Measurements from ENCODE around the gene SSBP3. TPM values are rescaled to one million over a fixed set of nuclear protein-coding genes. Genes with fewer than 3 reads are reported as not detected.

The SSBP3 gene
- total RNA-seq, 4 donors from 2014 or later: 17.1 to 25.4 (median 21.5) TPM

DNA sequence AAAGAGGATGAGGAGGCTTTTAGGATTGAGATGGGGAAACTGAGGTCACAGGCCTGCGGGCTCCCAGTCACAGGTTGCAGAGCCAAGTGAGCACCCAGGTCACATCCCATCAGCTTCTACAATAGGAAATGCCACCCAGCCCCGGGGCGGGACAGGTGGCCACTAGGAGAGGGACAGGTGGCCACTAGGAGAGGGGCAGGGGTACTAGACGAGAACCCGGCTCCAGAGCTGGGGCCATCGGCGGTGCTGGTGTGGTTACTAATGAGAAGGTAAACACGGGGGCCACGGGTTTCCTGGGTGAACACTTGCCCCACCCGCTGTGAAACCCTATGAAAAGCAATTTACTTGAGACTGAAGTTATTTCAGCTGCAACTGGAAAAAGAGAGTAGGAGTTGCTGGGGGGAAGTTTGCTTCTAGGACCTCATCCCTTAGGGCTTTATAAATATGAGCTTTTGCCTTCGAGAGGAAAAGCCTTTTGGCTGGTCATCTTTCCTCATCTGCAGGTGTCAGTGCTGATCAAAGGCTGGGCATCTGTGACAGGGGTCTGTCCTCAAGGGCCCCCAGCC, 153.7 kb downstream of the SSBP3 start:
- Histone ChIP-seq H3K27me3 (no peaks in the 10 kb centered on the region), H3K27ac (no peak overlapping the region), H3K4me1 (peaks cover 0 to 20% (median 0%) of the 10 kb centered on the region in 3 donors), H3K36me3 (peaks cover 11 to 77% (median 16%) of the 10 kb centered on the region in 3 donors), H3K9me3 (no peaks in the 10 kb centered on the region), H3K4me3 (no peak overlapping the region)
- DNase-seq: no peak
- intact Hi-C loops (cut with DNase I): no loop called here
- TF ChIP-seq, protein P1, sequence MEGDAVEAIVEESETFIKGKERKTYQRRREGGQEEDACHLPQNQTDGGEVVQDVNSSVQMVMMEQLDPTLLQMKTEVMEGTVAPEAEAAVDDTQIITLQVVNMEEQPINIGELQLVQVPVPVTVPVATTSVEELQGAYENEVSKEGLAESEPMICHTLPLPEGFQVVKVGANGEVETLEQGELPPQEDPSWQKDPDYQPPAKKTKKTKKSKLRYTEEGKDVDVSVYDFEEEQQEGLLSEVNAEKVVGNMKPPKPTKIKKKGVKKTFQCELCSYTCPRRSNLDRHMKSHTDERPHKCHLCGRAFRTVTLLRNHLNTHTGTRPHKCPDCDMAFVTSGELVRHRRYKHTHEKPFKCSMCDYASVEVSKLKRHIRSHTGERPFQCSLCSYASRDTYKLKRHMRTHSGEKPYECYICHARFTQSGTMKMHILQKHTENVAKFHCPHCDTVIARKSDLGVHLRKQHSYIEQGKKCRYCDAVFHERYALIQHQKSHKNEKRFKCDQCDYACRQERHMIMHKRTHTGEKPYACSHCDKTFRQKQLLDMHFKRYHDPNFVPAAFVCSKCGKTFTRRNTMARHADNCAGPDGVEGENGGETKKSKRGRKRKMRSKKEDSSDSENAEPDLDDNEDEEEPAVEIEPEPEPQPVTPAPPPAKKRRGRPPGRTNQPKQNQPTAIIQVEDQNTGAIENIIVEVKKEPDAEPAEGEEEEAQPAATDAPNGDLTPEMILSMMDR (IDR thresholded peaks at IDR 0.05): no peak
- TF ChIP-seq POLR2A (IDR thresholded peaks at IDR 0.05): no peak
- 86 to 88% methylated on average over 11 of the region's 11 CpGs for WGBS, 2 donors

GRCh38 chr1:54250670-54251069, 155.5 kb downstream of the SSBP3 start:
- Histone ChIP-seq H3K27me3 (no peaks in the 10 kb centered on the region), H3K36me3 (peaks cover 16 to 78% (median 18%) of the 10 kb centered on the region in 3 donors), H3K27ac (peak overlapping the region in 2 of 4 donors; percentile 54 to 79), H3K9me3 (no peaks in the 10 kb centered on the region), H3K4me1 (peaks cover 0 to 20% (median 0%) of the 10 kb centered on the region in 3 donors), H3K4me3 (no peak overlapping the region)
- TF ChIP-seq POLR2A (IDR thresholded peaks at IDR 0.05): no peak
- TF ChIP-seq, protein P1 (IDR thresholded peaks at IDR 0.05): no peak
- intact Hi-C loops (cut with DNase I): no loop called here
- WGBS, 2 donors: 87 to 92% methylated on average over 3 to 7 of the region's 12 CpGs
- DNase-seq: no peak

GRCh38 chr1:54249819-54250435, 156.3 kb downstream of the SSBP3 start:
- Histone ChIP-seq H3K9me3 (no peaks in the 10 kb centered on the region), H3K36me3 (peaks cover 16 to 77% (median 18%) of the 10 kb centered on the region in 3 donors), H3K27me3 (no peaks in the 10 kb centered on the region), H3K4me1 (peaks cover 0 to 20% (median 0%) of the 10 kb centered on the region in 3 donors), H3K27ac (peak overlapping the region in 3 of 4 donors; percentile 54 to 79 (median 57)), H3K4me3 (no peak overlapping the region)
- intact Hi-C loops (cut with DNase I): no loop called here
- DNase-seq: no peak
- 55 to 75% methylated on average over 8 to 9 of the region's 9 CpGs for WGBS, 2 donors
- TF ChIP-seq, protein P1 (IDR thresholded peaks at IDR 0.05): no peak
- TF ChIP-seq POLR2A (IDR thresholded peaks at IDR 0.05): no peak

DNA sequence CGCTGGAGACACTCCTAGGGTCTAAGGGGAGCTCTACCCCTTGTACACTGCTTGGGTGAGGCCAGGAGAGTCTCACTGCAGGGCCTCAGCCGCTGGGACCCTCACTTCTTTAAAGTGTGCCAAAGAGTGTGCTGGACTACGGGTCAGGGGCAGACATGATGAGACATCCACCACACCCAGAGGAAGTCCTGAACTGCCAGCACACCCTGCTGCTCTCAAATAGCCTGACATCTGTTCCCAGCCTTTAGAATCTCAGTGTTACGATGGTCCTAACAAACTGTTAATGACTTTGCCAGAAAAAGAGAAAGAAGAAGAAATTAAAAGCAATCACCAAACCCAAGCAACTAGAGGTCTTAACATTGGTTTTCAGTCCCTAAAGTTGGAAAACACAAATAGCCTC, 157.2 kb downstream of the SSBP3 start:
- no peak for DNase-seq
- TF ChIP-seq, protein P1 (IDR thresholded peaks at IDR 0.05): no peak
- no peak for TF ChIP-seq POLR2A (IDR thresholded peaks at IDR 0.05)
- peak overlapping the region in 1 of 4 donors; percentile 21 for H3K27ac ChIP-seq
- H3K4me1 ChIP-seq: peaks cover 0 to 11% (median 0%) of the 10 kb centered on the region in 3 donors
- intact Hi-C loops (cut with DNase I): no loop called here
- H3K4me3 ChIP-seq: no peak overlapping the region
- no peaks in the 10 kb centered on the region for H3K27me3 ChIP-seq
- peaks cover 16 to 86% (median 18%) of the 10 kb centered on the region in 3 donors for H3K36me3 ChIP-seq
- 87 to 89% methylated on average over 3 of the region's 4 CpGs for WGBS, 2 donors
- no peaks in the 10 kb centered on the region for H3K9me3 ChIP-seq

DNA sequence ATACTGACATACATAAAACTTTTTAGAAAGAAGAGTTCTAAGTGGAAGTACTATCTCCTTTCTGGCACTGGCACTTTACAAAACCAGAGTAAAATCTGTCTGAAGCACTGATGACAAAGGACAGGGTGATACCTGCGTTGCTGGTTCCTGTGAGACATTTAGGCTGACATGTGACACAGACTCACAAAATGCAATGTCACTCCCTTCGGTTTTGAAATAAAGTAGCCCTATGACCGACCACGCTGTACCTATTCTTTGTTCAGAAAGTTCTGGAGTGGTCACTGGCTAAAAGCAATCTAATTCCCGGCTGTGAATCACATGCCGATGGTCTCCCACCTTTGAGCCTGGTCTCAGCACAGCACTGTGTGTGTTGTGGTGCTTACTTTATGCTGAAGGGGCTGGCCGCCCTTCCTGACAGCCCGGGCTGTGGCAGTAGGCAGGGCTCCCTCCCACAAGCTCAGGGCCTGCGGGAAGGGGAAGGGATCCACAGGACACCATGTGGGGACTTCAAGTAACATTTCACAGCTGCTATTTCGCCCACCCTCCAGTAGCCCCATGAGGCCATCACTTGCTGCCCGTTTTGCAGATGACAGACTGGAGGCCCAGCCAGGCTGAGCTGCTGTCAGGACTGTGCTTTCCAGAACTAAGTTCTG, 158.2 kb downstream of the SSBP3 start:
- WGBS, 2 donors: 84 to 89% methylated on average over 7 to 9 of the region's 11 CpGs
- Histone ChIP-seq H3K4me1 (peaks cover 0 to 6% (median 0%) of the 10 kb centered on the region in 3 donors), H3K36me3 (peaks cover 16 to 95% (median 18%) of the 10 kb centered on the region in 3 donors), H3K27ac (no peak overlapping the region), H3K27me3 (no peaks in the 10 kb centered on the region), H3K9me3 (no peaks in the 10 kb centered on the region), H3K4me3 (no peak overlapping the region)
- TF ChIP-seq, protein P1 (IDR thresholded peaks at IDR 0.05): no peak
- no peak for TF ChIP-seq POLR2A (IDR thresholded peaks at IDR 0.05)
- intact Hi-C loops (cut with DNase I): no loop called here
- no peak for DNase-seq
